Stromal cell of bone marrow (primary cell): ENCODE data around the gene RHEB.
A peak's percentile ranks its signal among the peaks of the same experiment; 100 is the strongest.
"Not testable (repeated sequence)": the region's sequence is repeated elsewhere in the genome, so short reads cannot be mapped to it uniquely, and the experiment has no call there.

ENCODE experiments used
- DNase-seq: peaks from one replicate; pipeline ENCODE4 v3.0.0-alpha.2; 2012; ENCODE audit warnings: low read depth

RHEB gene

GRCh38 chr7:151519765-151520418 lies at the start of gene RHEB:
TSS of gene RHEB (minus strand) at chr7:151519895. CDS start at chr7:151519511, 384 bp downstream.
- peak; percentile 98 for DNase-seq

GRCh38 chr7:151566897-151567320 lies 47.2 kb upstream of the RHEB start:
- DNase-seq, result peak; percentile 29

- no peak for DNase-seq
Measured at GRCh38 chr7:151565541-151565940, 45.8 kb upstream of the RHEB start.

GRCh38 chr7:151560243-151560642 lies 40.5 kb upstream of the RHEB start:
- no peak for DNase-seq

- DNase-seq, result no peak
Measured at GRCh38 chr7:151559557-151560183, 40.0 kb upstream of the RHEB start.

- no peak for DNase-seq
Measured at GRCh38 chr7:151558575-151558974, 38.9 kb upstream of the RHEB start.

- DNase-seq, result no peak
Measured at GRCh38 chr7:151556592-151556991, 36.9 kb upstream of the RHEB start.

- DNase-seq, result no peak
Measured at GRCh38 chr7:151553356-151553755, 33.7 kb upstream of the RHEB start.

- DNase-seq, result no peak
Measured at GRCh38 chr7:151552352-151553028, 32.8 kb upstream of the RHEB start.

GRCh38 chr7:151551820-151552219 lies 32.1 kb upstream of the RHEB start:
- no peak for DNase-seq

- no peak for DNase-seq
Measured at GRCh38 chr7:151550656-151551286, 31.1 kb upstream of the RHEB start.

- DNase-seq, result no peak
Measured at GRCh38 chr7:151549644-151550043, 29.9 kb upstream of the RHEB start.

GRCh38 chr7:151549083-151549482 lies 29.4 kb upstream of the RHEB start:
- DNase-seq, result no peak

- DNase-seq, result no peak
Measured at GRCh38 chr7:151544183-151544582, 24.5 kb upstream of the RHEB start.

- DNase-seq, result no peak
Measured at GRCh38 chr7:151542606-151543130, 23.0 kb upstream of the RHEB start.

GRCh38 chr7:151541709-151542499 lies 22.2 kb upstream of the RHEB start:
- DNase-seq, result no peak

GRCh38 chr7:151540146-151540545 lies 20.5 kb upstream of the RHEB start:
- DNase-seq, result no peak

- DNase-seq, result no peak
Measured at GRCh38 chr7:151539088-151539671, 19.5 kb upstream of the RHEB start.

GRCh38 chr7:151537818-151538561 lies 18.3 kb upstream of the RHEB start:
- DNase-seq, result no peak

GRCh38 chr7:151536178-151536577 lies 16.5 kb upstream of the RHEB start:
- DNase-seq, result not testable (repeated sequence)

- no peak for DNase-seq
Measured at GRCh38 chr7:151529842-151530241, 10.1 kb upstream of the RHEB start.
